Measurements from ENCODE around the gene CELF4. TPM values are rescaled to one million over a fixed set of nuclear protein-coding genes. Genes with fewer than 3 reads are reported as not detected.
A peak's percentile ranks its signal among the peaks of the same experiment; 100 is the strongest.
"Not testable (repeated sequence)": the region's sequence is repeated elsewhere in the genome, so short reads cannot be mapped to it uniquely, and the experiment has no call there.

The CELF4 gene
- total and polyA plus RNA-seq, 2 experiments from 2014 or later, result 1.6 to 2.1 TPM

DNA sequence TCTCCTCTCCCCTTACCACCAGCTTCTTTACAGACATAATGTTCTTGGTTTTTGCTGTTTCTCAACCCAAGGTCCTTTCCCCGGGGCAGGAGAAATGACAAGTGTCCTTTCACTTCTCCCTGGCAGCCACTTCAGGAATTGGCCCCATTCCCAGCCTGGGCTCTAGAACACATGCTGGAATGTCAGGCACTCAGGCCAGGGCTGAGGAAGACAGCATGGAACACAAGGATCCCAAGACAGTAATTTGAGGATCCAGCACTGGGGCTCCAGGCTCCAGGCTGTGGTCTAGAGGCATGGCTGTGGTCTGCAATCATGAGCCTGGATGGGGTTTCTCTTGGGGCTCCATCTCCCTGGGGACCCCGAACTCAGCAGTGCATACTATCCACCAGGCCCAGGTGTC, 201.4 kb downstream of the CELF4 start:
- Histone ChIP-seq H3K4me3 (no peak overlapping the region), H3K36me3 (no peaks in the 10 kb centered on the region), H3K27me3 (peaks cover 69% of the 10 kb centered on the region), H3K27ac (no peak overlapping the region), H3K9me3 (ENCODE audit: low read depth) (no peaks in the 10 kb centered on the region), H3K4me1 (ENCODE audit: low read depth) (no peaks in the 10 kb centered on the region)
- TF ChIP-seq, protein P1, sequence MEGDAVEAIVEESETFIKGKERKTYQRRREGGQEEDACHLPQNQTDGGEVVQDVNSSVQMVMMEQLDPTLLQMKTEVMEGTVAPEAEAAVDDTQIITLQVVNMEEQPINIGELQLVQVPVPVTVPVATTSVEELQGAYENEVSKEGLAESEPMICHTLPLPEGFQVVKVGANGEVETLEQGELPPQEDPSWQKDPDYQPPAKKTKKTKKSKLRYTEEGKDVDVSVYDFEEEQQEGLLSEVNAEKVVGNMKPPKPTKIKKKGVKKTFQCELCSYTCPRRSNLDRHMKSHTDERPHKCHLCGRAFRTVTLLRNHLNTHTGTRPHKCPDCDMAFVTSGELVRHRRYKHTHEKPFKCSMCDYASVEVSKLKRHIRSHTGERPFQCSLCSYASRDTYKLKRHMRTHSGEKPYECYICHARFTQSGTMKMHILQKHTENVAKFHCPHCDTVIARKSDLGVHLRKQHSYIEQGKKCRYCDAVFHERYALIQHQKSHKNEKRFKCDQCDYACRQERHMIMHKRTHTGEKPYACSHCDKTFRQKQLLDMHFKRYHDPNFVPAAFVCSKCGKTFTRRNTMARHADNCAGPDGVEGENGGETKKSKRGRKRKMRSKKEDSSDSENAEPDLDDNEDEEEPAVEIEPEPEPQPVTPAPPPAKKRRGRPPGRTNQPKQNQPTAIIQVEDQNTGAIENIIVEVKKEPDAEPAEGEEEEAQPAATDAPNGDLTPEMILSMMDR (IDR thresholded peaks at IDR 0.05; ENCODE audit: low read depth, low read length), result no peak
- peak in 1 of 2 donors; percentile 56 for DNase-seq (ENCODE audit: low read depth in 1 of 2, low spot score in 1 of 2)

GRCh38 chr18:37362158-37362890, 203.3 kb downstream of the CELF4 start:
- Histone ChIP-seq H3K9me3 (ENCODE audit: low read depth) (no peaks in the 10 kb centered on the region), H3K27ac (no peak overlapping the region), H3K27me3 (peaks cover 66% of the 10 kb centered on the region), H3K4me3 (no peak overlapping the region), H3K36me3 (no peaks in the 10 kb centered on the region), H3K4me1 (ENCODE audit: low read depth) (no peaks in the 10 kb centered on the region)
- TF ChIP-seq, protein P1 (IDR thresholded peaks at IDR 0.05; ENCODE audit: low read depth, low read length), result no peak
- no peak for DNase-seq (ENCODE audit: low read depth in 1 of 2, low spot score in 1 of 2)

- Histone ChIP-seq H3K36me3 (no peaks in the 10 kb centered on the region), H3K9me3 (ENCODE audit: low read depth) (no peaks in the 10 kb centered on the region), H3K27ac (no peak overlapping the region), H3K4me1 (ENCODE audit: low read depth) (no peaks in the 10 kb centered on the region), H3K4me3 (no peak overlapping the region), H3K27me3 (peaks cover 58% of the 10 kb centered on the region)
- no peak for DNase-seq (ENCODE audit: low read depth in 1 of 2, low spot score in 1 of 2)
- TF ChIP-seq, protein P1 (IDR thresholded peaks at IDR 0.05; ENCODE audit: low read depth, low read length), result no peak
These were observed 204.1 kb downstream of the CELF4 start for GRCh38 chr18:37361335-37362157.

GRCh38 chr18:37358061-37358460, 207.5 kb downstream of the CELF4 start:
- not testable (repeated sequence) for DNase-seq (ENCODE audit: low read depth in 1 of 2, low spot score in 1 of 2)

DNA sequence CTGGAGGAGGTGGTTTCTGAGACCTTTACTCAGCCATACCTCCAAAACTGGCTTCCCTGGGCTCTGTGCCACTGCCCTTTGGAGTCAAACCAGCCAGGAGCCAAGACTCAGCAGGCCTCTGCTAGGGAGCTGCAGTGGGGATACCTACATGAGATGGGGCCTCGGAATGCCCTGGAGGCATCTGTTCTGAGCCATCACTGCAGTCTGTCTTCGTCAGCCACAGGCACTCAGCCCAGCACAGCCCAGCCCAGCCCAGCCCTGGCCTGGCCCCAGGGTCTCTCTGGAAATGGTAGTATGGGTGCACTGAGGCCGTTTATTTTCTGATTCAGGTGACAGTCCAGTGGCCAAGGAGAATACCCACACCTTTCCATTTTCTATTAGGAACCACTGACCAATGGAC, 209.8 kb downstream of the CELF4 start:
- H3K4me1 ChIP-seq (ENCODE audit: low read depth), result no peaks in the 10 kb centered on the region
- H3K27me3 ChIP-seq, result peaks cover 10% of the 10 kb centered on the region
- TF ChIP-seq, protein P1 (IDR thresholded peaks at IDR 0.05; ENCODE audit: low read depth, low read length), result no peak
- no peak overlapping the region for H3K27ac ChIP-seq
- no peak for DNase-seq (ENCODE audit: low read depth in 1 of 2, low spot score in 1 of 2)
- H3K9me3 ChIP-seq (ENCODE audit: low read depth), result no peaks in the 10 kb centered on the region
- no peak overlapping the region for H3K4me3 ChIP-seq
- H3K36me3 ChIP-seq, result no peaks in the 10 kb centered on the region

More at GRCh38 chr18:37358061-37358460, 207.5 kb downstream of the CELF4 start:
- peaks cover 32% of the 10 kb centered on the region for H3K27me3 ChIP-seq
- H3K27ac ChIP-seq; H3K36me3 ChIP-seq; H3K9me3 ChIP-seq (ENCODE audit: low read depth); H3K4me3 ChIP-seq; H3K4me1 ChIP-seq (ENCODE audit: low read depth): not testable (repeated sequence)

- TF ChIP-seq, protein P1 (IDR thresholded peaks at IDR 0.05; ENCODE audit: low read depth, low read length), result no peak
- Histone ChIP-seq H3K4me1 (ENCODE audit: low read depth) (no peaks in the 10 kb centered on the region), H3K27ac (no peak overlapping the region), H3K9me3 (ENCODE audit: low read depth) (no peaks in the 10 kb centered on the region), H3K27me3 (no peaks in the 10 kb centered on the region), H3K36me3 (no peaks in the 10 kb centered on the region), H3K4me3 (no peak overlapping the region)
- DNase-seq (ENCODE audit: low read depth in 1 of 2, low spot score in 1 of 2), result no peak
These were observed 214.5 kb downstream of the CELF4 start for GRCh38 chr18:37351110-37351509.
